ENCODE results near the gene SDR39U1.

- TF ChIP-seq POLR2A (IDR thresholded peaks at IDR 0.05) (no peak), CTCF (IDR thresholded peaks at IDR 0.05) (no peak)
Observed at GRCh38 chr14:24404814-24405213, 37.8 kb downstream of the SDR39U1 start.

Measured in thyroid gland (tissue), 4 donors.